ENCODE measurements around the gene PGM1. TPM values are rescaled to one million over a fixed set of nuclear protein-coding genes. Genes with fewer than 3 reads are reported as not detected.

Gene PGM1
- total and polyA plus RNA-seq, 2 of the 13 experiments (the other 11 are each of a cell fraction or from before 2014, with no cell fraction given): 51.6 to 105 TPM

GRCh38 chr1:63601912-63602311 lies 8.7 kb downstream of the PGM1 start:
- no peak for DNase-seq (ENCODE audit: low spot score)
- in situ Hi-C loops (cut with HindIII; ENCODE audit: extremely low pct_ligation_motif_present, low pct_unique_long_range_greater_than_20kb): loop anchor here (25.0 kb wide), 1 partner anchor 310 kb away; no protein-coding TSS in a partner anchor
- Histone ChIP-seq H3K27ac (ENCODE audit: extremely low read length, insufficient read depth, low read length) (no peak overlapping the region), H3K27me3 (ENCODE audit: control insufficient read depth in 1 of 2, insufficient read depth in 2 of 2, low read length in 2 of 2) (no peaks in the 10 kb centered on the region), H4K20me1 (ENCODE audit: insufficient read depth, low read length) (no peaks in the 10 kb centered on the region), H3K4me1 (ENCODE audit: insufficient read depth, low read length) (peaks cover 67% of the 10 kb centered on the region), H2AFZ (ENCODE audit: low read length) (no peak overlapping the region), H3K9me3 (ENCODE audit: low read length) (no peaks in the 10 kb centered on the region), H3K4me2 (ENCODE audit: low read depth, low read length) (no peak overlapping the region), H3K4me3 (replicated peaks in 1 of 3; ENCODE audit: insufficient read depth in 1 of 3, low read depth in 2 of 3, low read length in 3 of 3) (no peak overlapping the region), H3K79me2 (ENCODE audit: insufficient read depth, low read length) (peaks cover 74% of the 10 kb centered on the region), H3K36me3 (replicated peaks in 1 of 2; ENCODE audit: control insufficient read depth in 1 of 2, insufficient read depth in 2 of 2, low read length in 2 of 2) (peaks cover 2 to 35% of the 10 kb centered on the region in 2 experiments; a peak in 3 of 5 replicates), H3K9ac (ENCODE audit: insufficient read depth, low read depth, low read length) (no peak overlapping the region)
- ATAC-seq: no peak
- intact Hi-C loops (cut with micrococcal nuclease; ENCODE audit: unreplicated experiment): no loop called here
- POLR2A ChIA-PET: no interaction called here
- TF ChIP-seq AGO2 (optimal IDR thresholded peaks at IDR 0.05; ENCODE audit: low read depth, low read length) (no peak), PHF21A (CRISPR knock-in tag; IDR thresholded peaks at IDR 0.05) (no peak), RARA (CRISPR knock-in tag; IDR thresholded peaks at IDR 0.05) (no peak), ZNF777 (CRISPR knock-in tag; IDR thresholded peaks at IDR 0.05) (no peak), ZNF644 (CRISPR knock-in tag; IDR thresholded peaks at IDR 0.05; ENCODE audit: low read depth) (no peak), ZNF687 (CRISPR knock-in tag; IDR thresholded peaks at IDR 0.05) (no peak), ZNF432 (CRISPR knock-in tag; IDR thresholded peaks at IDR 0.05; ENCODE audit: borderline replicate concordance) (no peak), ZNF546 (CRISPR knock-in tag; conservative IDR thresholded peaks at IDR 0.05) (no peak), HOXA9 (CRISPR knock-in tag; IDR thresholded peaks at IDR 0.05; ENCODE audit: borderline replicate concordance) (no peak), ARID3A (IDR thresholded peaks at IDR 0.05; ENCODE audit: low read depth, low read length) (no peak)
- TF ChIP-seq, protein P1, sequence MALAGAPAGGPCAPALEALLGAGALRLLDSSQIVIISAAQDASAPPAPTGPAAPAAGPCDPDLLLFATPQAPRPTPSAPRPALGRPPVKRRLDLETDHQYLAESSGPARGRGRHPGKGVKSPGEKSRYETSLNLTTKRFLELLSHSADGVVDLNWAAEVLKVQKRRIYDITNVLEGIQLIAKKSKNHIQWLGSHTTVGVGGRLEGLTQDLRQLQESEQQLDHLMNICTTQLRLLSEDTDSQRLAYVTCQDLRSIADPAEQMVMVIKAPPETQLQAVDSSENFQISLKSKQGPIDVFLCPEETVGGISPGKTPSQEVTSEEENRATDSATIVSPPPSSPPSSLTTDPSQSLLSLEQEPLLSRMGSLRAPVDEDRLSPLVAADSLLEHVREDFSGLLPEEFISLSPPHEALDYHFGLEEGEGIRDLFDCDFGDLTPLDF (CRISPR knock-in tag; IDR thresholded peaks at IDR 0.05): no peak
- TF ChIP-seq, protein P2, sequence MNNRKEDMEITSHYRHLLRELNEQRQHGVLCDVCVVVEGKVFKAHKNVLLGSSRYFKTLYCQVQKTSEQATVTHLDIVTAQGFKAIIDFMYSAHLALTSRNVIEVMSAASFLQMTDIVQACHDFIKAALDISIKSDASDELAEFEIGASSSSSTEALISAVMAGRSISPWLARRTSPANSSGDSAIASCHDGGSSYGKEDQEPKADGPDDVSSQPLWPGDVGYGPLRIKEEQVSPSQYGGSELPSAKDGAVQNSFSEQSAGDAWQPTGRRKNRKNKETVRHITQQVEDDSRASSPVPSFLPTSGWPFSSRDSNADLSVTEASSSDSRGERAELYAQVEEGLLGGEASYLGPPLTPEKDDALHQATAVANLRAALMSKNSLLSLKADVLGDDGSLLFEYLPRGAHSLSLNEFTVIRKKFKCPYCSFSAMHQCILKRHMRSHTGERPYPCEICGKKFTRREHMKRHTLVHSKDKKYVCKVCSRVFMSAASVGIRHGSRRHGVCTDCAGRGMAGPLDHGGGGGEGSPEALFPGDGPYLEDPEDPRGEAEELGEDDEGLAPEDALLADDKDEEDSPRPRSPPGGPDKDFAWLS (CRISPR knock-in tag; IDR thresholded peaks at IDR 0.05; ENCODE audit: borderline replicate concordance): no peak
- no TSS peak for BruUV-seq (replicated peaks)
- FAIRE-seq: no peak
- 100% methylated on average over 1 of the region's 1 CpG for WGBS (ENCODE audit: low lambda C conversion rate)
- CTCF ChIA-PET (ENCODE audit: low intra/inter-chr PET ratio, low total read pairs): no interaction called here

All from HepG2 (cell line).